Stimulated activated CD8-positive, alpha-beta memory T cell treated with anti-CD3 and anti-CD28 coated beads, Interleukin-7, amount 100 ng/mL, for 4 hours (primary cell): ENCODE data around the gene ANKDD1A.
A peak's percentile ranks its signal among the peaks of the same experiment; 100 is the strongest.

ENCODE experiments used
- DNase-seq, 2 donors: peaks; one replicate each; pipeline ENCODE4 v3.0.0-alpha.2; 2020; ENCODE audit warnings: low read depth in 2 of 2

The ANKDD1A gene

DNA sequence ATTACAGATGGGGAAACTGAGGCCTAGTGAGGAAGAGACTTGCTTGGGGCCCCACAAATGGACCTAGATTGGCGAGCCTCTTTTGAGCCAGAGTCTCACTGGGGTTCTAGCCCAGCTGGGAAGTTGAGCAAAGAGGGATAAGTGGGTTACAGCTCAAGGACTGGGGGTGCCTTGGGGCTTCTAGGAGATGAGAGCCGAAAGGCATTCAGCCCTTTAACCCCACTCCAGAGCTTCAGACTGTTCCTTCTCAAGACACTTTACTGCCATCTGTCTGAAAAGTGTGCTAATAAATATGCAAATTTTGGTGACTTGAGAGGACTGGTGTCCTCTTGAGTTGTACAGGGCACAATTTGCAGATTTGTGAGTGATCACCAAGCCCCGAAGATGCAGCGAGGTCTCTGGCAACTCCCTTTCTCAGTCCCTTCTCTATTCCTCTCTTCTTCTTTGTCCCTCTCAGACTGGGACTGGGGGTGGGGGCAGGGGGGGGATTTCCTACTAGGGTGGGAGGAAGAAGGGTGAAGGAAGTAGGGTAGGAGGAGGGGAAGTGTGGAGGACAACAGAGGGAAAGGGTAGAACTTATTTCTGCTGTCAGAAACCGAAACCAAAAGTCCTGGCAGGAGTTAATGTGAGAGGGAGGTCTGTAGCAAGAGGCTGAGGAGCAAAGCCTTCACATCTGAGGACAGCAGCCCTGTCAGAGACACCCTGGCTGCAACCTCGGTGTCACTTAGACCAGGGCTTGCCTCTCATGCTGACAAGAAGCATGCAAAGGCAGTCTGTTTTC, 16.2 kb upstream of the ANKDD1A start:
- peak in 1 of 2 donors; percentile 16 for DNase-seq

DNA sequence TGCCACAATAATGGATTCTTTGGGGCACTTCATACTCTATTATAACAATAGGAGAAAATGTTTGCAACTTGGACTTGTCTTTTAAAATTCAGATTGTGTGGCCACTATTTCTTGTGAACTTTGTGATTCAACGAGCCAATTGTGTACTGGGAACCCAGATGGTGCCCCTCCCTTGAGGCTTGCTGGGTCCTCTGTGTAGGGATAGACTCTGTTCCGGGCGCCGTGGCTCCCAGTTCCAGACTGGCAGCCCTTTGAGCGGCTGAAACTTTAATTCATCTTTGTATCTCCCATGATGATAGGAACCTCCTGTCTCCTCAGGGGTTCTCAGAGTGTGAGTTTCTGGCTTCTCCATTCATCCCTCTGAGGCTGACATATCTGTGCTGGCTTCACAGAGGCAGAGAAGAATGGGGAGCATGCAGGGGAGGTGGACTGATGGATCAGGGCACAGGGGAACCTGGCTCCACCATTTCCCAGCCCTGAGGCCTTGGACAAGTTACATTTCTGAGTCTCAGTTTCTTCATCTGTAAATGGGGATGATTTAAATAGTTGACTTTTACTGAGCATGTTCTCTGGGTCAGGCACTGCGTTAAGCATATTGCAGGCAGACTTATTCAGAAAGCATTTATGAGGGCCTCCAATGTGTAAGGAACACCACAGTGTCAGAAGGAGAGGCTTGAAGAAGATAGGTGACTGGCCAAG, 15.2 kb upstream of the ANKDD1A start:
- DNase-seq, result no peak

DNA sequence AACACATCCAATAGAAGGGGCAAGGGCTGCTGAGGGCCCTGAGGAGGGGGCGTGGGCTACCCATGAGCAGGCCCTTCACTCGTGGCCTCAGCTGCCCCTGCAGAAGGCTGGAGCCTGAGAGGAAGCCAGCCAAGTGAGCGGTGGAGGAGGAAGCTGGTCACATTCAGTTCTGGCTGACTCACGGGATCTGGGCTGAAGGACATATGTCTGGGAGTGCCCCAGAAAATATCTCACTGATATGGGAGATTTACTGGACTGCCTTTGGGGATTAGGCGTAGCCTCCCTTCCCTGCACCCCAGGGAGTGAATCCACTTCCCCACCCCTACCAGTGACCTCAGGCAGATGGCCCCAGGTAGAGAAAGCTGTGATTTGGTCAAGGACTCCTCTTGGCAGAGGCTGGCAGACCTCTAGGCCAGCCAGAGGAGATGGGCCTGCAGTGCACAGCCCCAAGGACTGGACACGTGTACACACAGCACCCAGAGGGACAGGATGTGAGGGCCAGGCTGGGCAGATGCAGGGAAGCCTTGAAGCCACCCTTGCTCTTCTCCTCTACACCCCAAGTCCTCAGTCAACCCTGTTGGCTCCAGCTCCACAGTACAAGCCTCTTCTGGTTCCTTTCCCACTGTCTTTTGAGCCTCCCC, 14.2 kb upstream of the ANKDD1A start:
- no peak for DNase-seq

DNA sequence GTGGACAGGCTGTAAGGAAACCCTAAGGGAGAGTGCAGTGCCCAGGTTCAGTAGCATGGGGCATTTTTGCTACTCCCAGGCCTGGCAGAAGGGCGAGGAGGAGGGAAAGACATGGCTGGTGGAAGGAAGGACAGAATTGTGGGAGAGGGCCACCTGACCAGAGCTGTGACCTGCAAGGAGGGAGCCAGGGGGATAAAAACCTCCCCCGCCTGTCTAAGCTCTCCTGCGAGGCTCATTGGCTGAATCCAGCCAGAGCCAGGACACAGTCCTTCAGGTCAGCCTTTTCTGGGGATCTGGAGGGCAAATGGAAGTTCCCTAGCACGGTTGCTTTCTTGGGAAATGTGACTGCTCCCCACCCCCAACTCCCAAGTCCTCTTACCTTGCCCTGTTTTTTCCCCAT, 13.3 kb upstream of the ANKDD1A start:
- no peak for DNase-seq

DNA sequence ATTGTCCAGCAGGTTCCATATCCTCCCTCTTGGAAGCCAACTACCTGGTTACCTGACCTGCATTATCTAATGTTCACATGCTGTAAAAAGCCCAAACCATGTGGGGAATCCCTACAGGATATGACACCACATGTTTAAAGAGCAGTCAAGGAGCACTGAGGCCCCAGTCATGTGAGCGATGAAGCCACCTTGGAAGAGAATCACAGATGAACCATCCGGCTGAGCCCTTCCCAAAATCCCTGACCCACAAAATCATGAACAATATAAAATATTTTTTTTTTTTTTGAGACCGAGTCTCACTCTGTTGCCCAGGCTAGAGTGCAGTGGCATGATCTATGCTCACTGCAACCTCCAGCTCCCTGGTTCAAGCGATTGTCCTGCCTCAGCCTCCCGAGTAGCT, 10.6 kb upstream of the ANKDD1A start:
- DNase-seq, result no peak

DNA sequence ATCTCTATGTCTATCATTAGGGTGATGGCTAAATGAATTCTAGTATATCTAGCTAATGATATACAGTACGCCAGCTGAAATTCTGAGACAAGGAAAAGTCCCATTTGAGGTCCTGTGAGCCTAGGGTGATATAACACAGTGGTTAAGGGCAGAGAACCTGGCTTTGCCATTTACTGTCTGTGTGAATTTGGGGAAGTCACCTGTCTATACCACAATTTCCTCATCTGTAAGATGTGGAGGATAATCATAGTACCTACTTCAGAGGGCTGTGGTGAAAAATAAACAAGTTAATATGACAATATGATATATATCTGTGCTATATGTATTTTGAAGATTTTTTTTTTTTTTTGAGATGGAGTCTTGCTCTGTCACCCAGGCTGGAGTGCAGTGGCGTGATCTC, 9.8 kb upstream of the ANKDD1A start:
- DNase-seq, result no peak

DNA sequence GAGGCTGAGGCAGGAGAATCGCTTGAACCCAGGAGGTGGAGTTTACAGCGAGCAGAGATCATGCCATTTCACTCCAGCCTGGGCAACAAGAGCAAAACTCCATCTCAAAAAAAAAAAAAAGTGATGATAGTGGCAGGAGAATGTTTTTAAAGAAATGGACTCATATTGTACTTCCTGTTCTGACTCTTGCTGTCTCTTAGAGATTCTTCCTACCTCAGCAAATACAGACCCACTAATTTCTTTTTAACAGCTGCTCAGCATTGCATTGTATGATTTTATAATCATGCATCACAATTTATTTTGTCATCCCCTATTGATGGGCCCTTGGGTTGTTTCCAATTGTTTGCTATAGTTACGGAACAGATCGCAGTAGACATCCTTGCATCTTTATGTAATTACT, 8.8 kb upstream of the ANKDD1A start:
- no peak for DNase-seq

DNA sequence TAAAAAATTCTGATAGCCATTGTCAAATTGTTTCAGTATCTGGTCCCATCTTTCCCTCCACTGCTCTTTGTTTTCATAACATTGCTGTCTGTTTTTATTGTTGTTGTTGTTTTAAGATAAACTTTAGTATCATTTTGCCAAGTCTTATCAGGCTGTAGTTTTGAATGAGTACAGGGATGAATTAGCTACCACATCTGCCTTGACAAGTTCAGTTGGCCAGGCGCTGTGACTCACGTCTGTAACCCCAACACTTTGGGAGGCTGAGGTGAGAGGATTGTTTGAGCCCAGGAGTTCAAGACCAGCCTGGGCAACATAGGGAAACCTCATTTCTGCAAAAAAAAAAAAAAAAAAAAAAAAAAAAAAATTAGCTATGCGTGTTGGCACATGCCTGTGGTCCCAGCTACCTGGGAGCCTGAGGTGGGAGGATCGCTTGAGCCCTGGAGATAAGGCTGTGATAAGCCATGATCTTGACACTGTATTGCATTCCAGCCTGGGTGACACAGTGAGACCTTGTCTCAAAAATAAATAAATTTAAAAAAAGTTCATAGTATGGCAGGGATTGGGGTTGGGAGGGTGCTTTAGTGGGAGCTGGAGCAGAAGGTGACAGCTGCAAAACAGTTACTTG, 8.3 kb upstream of the ANKDD1A start:
- DNase-seq, result no peak

DNA sequence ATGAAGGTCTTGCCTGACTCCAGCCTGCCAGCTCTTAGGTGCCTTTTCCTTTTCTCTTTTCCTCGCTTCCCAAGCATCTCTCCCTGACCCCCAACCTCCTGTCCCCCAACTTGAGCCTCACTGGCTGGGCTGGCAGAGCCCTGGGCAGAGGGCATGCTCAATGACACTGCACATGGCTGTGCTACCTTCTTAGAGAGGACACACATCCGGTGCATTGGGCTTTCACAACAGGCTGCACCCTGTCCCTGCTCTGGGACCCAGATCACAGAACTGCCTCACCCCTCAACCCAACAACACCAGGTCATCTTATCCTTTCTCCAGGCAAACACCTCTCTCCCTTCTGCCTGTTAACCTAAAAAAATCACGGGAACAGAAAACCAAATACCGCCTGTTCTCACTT, 7.5 kb upstream of the ANKDD1A start:
- no peak for DNase-seq

DNA sequence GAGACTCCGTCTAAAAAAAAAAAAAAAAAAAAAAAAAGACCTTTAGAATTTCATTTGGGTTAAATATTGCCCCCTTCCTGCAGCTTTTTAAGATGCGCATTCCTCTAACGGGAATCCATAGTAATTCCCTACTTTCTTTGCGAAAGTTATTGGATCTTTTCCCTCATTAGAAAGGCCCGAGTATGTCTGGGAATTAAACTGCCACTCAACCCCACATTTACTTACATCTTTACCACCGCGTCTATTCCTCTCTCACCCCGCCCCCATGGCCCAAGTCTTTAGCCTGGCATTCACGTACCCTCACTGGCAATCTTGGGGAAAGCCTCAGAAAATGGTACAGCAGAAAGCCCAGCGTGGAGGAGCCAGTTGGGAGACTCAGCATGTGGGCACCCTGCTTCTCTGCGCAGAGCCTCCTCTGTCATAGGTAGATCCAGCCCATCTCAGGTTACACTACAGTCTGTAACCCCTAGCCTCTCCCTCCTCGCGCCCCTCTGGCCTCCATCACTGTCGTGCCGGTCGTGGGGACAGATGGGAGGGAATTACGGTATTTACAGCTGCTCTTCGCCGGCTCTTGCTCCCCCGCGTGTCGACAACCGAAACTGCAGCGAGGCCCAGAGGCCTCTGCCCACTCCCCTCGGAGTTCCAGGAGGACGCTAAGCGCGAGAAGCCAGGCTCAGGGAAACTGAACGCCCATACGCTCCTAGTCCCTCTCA, 6.4 kb upstream of the ANKDD1A start:
- DNase-seq, result peak; percentile 61 to 69

DNA sequence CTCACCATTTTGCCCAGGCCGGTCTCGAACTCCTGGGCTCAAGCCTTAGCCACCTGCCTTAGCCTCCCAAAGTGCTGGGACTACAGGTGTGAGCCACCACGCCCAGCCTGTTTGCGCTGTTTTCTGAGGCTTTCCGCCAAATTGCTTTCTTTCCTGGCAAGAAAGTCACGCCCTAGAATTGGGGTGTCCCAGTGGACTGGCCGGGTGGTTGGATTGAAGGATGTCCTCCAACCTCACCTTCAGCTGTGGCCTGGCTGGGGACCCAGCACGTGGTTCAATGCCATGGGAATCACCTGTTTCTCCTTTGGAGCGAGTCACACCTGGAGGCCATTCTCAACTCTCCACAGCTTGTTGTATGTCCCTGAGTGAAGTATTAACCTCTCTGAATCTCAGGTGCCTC, 5.8 kb upstream of the ANKDD1A start:
- DNase-seq, result no peak

DNA sequence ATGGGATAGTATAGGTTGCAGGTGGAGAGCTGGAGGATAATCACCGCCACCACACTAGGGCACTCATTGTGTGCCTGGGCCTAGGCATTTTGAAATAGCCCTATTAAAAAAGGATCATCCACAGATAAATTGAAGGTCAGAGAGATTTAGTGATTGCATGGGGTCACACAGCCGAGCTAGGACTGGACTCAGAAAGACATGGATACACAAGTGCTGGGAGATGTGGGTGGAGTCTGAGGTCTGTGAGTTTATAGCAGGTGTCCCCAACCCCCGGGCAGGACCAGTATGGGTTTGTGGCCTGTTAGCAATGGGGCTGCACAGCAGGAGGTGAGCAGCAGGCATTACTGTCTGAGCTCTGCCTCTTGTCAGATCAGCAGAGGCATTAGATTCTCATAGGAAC, 5.3 kb upstream of the ANKDD1A start:
- DNase-seq, result no peak

DNA sequence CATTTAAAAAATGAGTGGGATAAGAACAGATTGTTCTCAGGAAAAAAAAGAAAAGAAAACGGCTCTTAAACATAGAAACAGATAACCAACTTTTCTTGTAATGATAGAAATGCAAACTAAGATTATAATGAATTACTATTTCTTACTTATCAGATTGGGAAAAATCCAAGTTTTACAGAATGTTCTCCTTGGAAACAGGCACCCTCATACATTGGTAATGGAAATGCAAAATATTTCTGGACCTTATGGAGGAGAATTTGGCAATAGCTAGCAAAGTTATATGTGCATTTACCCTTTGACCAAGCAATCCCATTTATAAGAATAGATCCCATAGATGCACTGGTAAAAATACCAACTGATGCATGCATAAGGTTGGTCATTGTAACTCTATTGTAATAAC, 3.7 kb upstream of the ANKDD1A start:
- DNase-seq, result no peak

DNA sequence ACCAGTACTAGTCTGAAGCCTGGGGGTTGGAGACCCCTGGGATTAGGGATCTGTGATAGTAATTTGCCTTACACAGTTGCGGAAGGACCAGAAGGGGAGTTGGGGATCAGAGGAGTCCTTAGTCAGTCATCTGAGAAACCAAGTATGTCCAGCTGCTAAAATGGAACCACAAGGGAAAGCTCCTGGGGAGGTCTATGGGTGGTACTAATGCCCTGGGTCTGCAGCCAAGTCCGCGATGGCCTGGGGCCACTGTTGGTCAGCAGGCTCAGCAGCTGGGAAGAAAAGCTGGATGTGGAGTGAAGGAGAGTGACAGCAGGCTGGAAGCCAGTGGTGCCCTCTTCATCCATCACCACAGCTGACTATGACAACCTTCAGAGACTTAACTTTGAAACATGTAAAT, 2.2 kb upstream of the ANKDD1A start:
- DNase-seq, result no peak

DNA sequence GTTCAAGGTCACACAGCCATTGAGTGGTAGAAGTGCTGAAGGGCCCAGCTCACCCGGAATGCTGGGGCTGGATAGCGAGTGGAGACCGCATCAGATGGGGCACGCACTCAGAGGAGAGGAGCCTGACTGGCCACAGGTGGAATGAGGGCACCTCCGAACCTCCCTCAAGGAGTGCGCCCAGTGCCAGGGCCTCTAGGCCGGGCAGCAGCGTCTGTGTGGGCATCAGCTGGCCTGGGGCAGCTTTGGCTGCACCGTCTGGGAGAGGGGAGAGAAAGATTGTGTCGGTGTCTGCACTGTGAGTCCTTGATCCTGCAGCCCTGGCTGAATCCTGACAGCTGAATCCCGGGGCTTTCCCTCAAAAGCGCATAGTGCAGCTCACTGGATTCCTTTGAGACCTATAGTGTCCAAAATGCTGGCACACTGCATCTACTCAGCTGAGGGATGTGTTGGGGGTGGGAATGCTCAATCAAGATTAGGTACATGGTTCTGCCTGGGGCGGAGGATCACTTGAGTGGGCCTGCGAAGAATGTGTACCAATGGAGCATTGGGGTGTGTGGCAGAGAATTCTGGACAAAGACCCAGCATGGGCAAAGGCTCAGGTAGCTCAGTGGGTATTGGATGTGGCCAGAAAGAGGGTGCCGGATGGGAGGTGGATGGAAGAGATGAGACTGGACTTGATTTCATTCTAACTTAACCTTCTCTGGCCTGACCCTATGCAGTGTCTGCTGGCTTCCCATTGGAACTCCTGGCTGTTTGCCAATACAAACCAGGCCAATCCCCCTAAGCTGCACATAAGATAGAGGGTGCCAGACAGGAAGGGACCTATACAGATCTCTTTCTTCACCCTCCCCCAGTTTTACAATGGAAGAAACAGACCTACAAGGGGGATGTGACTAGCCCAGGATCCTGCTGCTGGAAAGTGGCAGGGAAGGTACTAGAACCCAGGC, 950 bp downstream of the ANKDD1A start:
- no peak for DNase-seq

DNA sequence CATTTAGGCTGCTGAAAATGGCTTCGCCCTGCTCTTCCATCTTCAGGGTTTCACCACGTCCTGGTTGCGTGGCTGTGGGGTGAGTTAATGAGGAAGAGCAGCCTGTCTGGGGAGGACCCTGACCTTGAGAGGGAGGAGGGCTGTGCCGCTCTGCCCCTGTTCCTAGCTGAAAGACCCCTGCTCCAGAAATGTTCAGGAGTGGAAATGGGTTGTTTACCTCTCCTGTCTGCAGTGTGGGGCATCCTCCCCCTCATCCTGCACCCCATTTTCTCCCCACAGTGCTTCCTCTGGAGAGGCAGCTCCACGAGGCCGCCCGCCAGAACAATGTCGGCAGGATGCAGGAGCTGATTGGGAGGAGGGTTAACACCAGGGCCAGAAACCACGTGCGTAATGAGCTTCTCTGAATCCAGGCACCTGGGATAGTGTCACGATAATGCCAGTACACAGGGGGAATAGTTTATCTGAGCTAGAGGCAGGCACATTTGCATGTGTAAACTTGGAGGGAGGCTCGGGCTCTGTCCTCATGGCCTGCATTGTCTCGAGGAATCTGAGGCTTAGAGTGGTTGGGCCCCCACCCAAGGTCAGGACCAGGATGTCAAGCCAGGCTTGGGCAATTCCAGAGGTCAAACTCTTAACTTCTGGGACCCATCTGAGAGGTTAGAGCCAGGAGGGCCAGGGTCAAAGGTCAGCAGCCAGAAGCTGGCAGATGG, 4.0 kb downstream of the ANKDD1A start:
- no peak for DNase-seq

DNA sequence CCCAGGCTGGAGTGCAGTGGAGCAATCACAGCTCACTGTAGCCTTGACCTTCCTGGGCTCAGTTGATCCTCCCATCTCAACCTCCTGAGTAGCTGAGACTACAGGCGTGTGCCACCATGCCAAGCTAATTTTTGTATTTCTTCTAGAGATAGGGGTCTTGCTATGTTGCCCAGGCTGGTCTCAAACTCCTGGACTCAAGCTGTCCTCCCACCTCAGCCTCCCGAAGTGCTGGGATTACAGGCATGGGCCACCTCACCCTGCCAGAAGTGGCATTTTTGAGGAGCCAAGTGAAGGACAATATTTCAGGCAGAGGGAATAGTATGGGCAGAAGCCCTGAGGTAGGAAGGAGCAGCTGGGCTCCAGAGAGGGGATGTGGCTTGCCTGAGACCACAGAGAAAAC, 4.7 kb downstream of the ANKDD1A start:
- DNase-seq, result no peak

DNA sequence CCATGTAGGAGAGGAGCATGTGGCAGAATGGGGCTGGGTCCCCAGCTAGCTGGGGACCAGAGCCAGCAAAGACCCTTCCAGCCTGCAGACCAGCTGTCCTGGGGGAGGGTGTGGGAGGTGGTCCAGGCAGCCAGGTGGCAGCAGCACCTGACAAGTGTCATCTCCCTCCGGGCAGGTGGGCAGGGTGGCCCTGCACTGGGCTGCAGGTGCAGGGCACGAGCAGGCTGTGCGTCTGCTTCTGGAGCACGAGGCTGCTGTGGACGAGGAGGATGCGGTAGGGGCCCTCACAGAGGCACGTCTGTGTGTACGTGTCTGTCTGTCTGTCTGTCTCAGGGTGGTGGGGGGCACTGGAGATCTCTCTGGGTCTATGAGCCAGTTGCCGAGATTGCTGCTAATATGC, 5.5 kb downstream of the ANKDD1A start:
- DNase-seq, result no peak

DNA sequence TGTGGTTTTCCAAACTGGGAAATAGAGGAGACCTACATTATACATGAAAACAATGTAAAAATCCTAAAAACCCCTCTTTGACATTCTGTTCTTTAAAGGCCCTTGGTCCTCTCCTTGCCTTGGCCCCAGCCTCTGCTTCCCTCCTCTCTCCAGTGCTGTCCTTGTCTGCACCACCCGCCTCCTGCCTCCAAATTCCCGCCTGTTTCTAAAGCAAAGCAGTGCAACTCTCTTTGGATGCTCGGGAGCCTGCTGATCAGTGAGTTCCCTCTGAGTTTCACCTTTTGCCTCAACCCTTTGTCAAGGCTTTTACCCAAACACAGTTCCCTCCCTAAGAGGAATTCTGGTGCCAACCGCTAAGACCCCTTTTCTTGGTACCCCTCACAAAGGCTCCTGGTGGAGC, 8.0 kb downstream of the ANKDD1A start:
- DNase-seq, result no peak

DNA sequence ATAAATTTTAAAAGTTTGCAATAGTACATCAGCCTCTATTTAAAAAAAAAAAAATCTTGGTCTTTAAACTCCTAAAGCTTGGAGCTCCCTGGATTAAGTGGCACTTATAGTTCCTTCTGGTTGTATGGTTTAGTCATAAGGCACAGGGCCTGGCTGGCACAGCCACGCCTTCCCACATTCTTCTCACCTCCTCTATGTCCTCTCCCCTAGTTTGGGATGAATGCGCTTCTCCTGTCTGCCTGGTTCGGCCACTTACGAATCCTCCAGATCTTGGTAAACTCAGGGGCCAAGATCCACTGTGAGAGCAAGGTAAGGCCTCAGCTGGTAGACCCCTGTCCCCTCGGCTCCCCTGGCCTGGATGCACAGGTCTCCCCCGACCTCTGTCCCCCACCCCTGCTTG, 10.0 kb downstream of the ANKDD1A start:
- no peak for DNase-seq
